Measurements from ENCODE around the gene OSTN. TPM values are rescaled to one million over a fixed set of nuclear protein-coding genes. Genes with fewer than 3 reads are reported as not detected.
"Not testable (repeated sequence)": the region's sequence is repeated elsewhere in the genome, so short reads cannot be mapped to it uniquely, and the experiment has no call there.

The OSTN gene
- total RNA-seq, 2 experiments from 2014 or later, result not detected

- ChIA-PET POLR2A (no interaction called here), CTCF (interaction anchor here (0.6 kb wide), 1 partner anchor 161 kb away, joined by 3 read pairs; no protein-coding TSS in a partner anchor)
- H3K9me3 Mint-ChIP-seq, result no peaks in the 10 kb centered on the region
- no peak overlapping the region for H3K4me3 Mint-ChIP-seq
- H3K27ac Mint-ChIP-seq, result no peak overlapping the region
- no peaks in the 10 kb centered on the region for H3K36me3 Mint-ChIP-seq (ENCODE audit: low read depth)
- H3K27me3 Mint-ChIP-seq, result no peaks in the 10 kb centered on the region
- DNase-seq, result no peak
- H3K4me1 Mint-ChIP-seq, result peaks cover 3% of the 10 kb centered on the region
Measured at GRCh38 chr3:191238321-191238817, 39.3 kb downstream of the OSTN start.

- Mint-ChIP-seq H3K27ac (no peak overlapping the region), H3K4me3 (no peak overlapping the region), H3K27me3 (no peaks in the 10 kb centered on the region), H3K9me3 (no peaks in the 10 kb centered on the region), H3K36me3 (ENCODE audit: low read depth) (no peaks in the 10 kb centered on the region), H3K4me1 (peaks cover 3% of the 10 kb centered on the region)
- ChIA-PET POLR2A (no interaction called here), CTCF (no interaction called here)
- DNase-seq, result no peak
Measured at GRCh38 chr3:191239407-191240031, 40.5 kb downstream of the OSTN start.

- no peaks in the 10 kb centered on the region for H3K9me3 Mint-ChIP-seq
- H3K4me1 Mint-ChIP-seq, result peaks cover under 1% of the 10 kb centered on the region
- no peak overlapping the region for H3K27ac Mint-ChIP-seq
- no peaks in the 10 kb centered on the region for H3K27me3 Mint-ChIP-seq
- no peak for DNase-seq
- H3K4me3 Mint-ChIP-seq, result no peak overlapping the region
- H3K36me3 Mint-ChIP-seq (ENCODE audit: low read depth), result no peaks in the 10 kb centered on the region
- ChIA-PET CTCF (no interaction called here), POLR2A (no interaction called here)
Measured at GRCh38 chr3:191240486-191240885, 41.4 kb downstream of the OSTN start.

GRCh38 chr3:191244242-191244867 lies 45.3 kb downstream of the OSTN start:
- no peaks in the 10 kb centered on the region for H3K9me3 Mint-ChIP-seq
- ChIA-PET POLR2A (no interaction called here), CTCF (no interaction called here)
- H3K36me3 Mint-ChIP-seq (ENCODE audit: low read depth), result no peaks in the 10 kb centered on the region
- no peak for DNase-seq
- peaks cover 1% of the 10 kb centered on the region for H3K4me1 Mint-ChIP-seq
- H3K27me3 Mint-ChIP-seq, result no peaks in the 10 kb centered on the region
- no peak overlapping the region for H3K27ac Mint-ChIP-seq
- no peak overlapping the region for H3K4me3 Mint-ChIP-seq

GRCh38 chr3:191246034-191246433 lies 47.0 kb downstream of the OSTN start:
- CTCF ChIA-PET; H3K9me3 Mint-ChIP-seq; H3K36me3 Mint-ChIP-seq (ENCODE audit: low read depth); H3K4me1 Mint-ChIP-seq; DNase-seq; H3K27ac Mint-ChIP-seq; H3K4me3 Mint-ChIP-seq; POLR2A ChIA-PET; H3K27me3 Mint-ChIP-seq: not testable (repeated sequence)

- Mint-ChIP-seq H3K36me3 (ENCODE audit: low read depth) (no peaks in the 10 kb centered on the region), H3K27me3 (no peaks in the 10 kb centered on the region), H3K4me1 (peaks cover 1% of the 10 kb centered on the region), H3K9me3 (no peaks in the 10 kb centered on the region), H3K4me3 (no peak overlapping the region), H3K27ac (no peak overlapping the region)
- POLR2A ChIA-PET, result no interaction called here
- CTCF ChIA-PET, result no interaction called here
- DNase-seq, result no peak
Measured at GRCh38 chr3:191246630-191247029, 47.6 kb downstream of the OSTN start.

- no peaks in the 10 kb centered on the region for H3K4me1 Mint-ChIP-seq
- ChIA-PET CTCF (no interaction called here), POLR2A (no interaction called here)
- no peak overlapping the region for H3K27ac Mint-ChIP-seq
- H3K36me3 Mint-ChIP-seq (ENCODE audit: low read depth), result no peaks in the 10 kb centered on the region
- no peak for DNase-seq
- no peak overlapping the region for H3K4me3 Mint-ChIP-seq
- peaks cover 2% of the 10 kb centered on the region for H3K9me3 Mint-ChIP-seq
- H3K27me3 Mint-ChIP-seq, result no peaks in the 10 kb centered on the region
Measured at GRCh38 chr3:191253089-191253799, 54.2 kb downstream of the OSTN start.

GRCh38 chr3:191254098-191254873 lies 55.2 kb downstream of the OSTN start:
- Mint-ChIP-seq H3K9me3 (peaks cover 2% of the 10 kb centered on the region), H3K4me1 (no peaks in the 10 kb centered on the region), H3K4me3 (no peak overlapping the region), H3K27ac (no peak overlapping the region), H3K27me3 (no peaks in the 10 kb centered on the region), H3K36me3 (ENCODE audit: low read depth) (no peaks in the 10 kb centered on the region)
- ChIA-PET CTCF (no interaction called here), POLR2A (no interaction called here)
- no peak for DNase-seq

- CTCF ChIA-PET, result no interaction called here
- Mint-ChIP-seq H3K27me3 (no peaks in the 10 kb centered on the region), H3K27ac (no peak overlapping the region), H3K4me3 (no peak overlapping the region), H3K4me1 (no peaks in the 10 kb centered on the region), H3K9me3 (peaks cover 2% of the 10 kb centered on the region), H3K36me3 (ENCODE audit: low read depth) (no peaks in the 10 kb centered on the region)
- POLR2A ChIA-PET, result no interaction called here
- no peak for DNase-seq
Measured at GRCh38 chr3:191255156-191255555, 56.1 kb downstream of the OSTN start.

- ChIA-PET POLR2A (no interaction called here), CTCF (no interaction called here)
- no peak for DNase-seq
- no peaks in the 10 kb centered on the region for H3K27me3 Mint-ChIP-seq
- no peaks in the 10 kb centered on the region for H3K36me3 Mint-ChIP-seq (ENCODE audit: low read depth)
- no peak overlapping the region for H3K27ac Mint-ChIP-seq
- no peaks in the 10 kb centered on the region for H3K4me1 Mint-ChIP-seq
- H3K4me3 Mint-ChIP-seq, result no peak overlapping the region
- peaks cover 2% of the 10 kb centered on the region for H3K9me3 Mint-ChIP-seq
Measured at GRCh38 chr3:191256405-191256804, 57.4 kb downstream of the OSTN start.

GRCh38 chr3:191257286-191257685 lies 58.2 kb downstream of the OSTN start:
- DNase-seq, result no peak
- CTCF ChIA-PET, result no interaction called here
- no peak overlapping the region for H3K4me3 Mint-ChIP-seq
- no peaks in the 10 kb centered on the region for H3K27me3 Mint-ChIP-seq
- no peak overlapping the region for H3K27ac Mint-ChIP-seq
- peaks cover 2% of the 10 kb centered on the region for H3K9me3 Mint-ChIP-seq
- H3K36me3 Mint-ChIP-seq (ENCODE audit: low read depth), result no peaks in the 10 kb centered on the region
- POLR2A ChIA-PET, result no interaction called here
- no peaks in the 10 kb centered on the region for H3K4me1 Mint-ChIP-seq

GRCh38 chr3:191259486-191259885 lies 60.4 kb downstream of the OSTN start:
- H3K27ac Mint-ChIP-seq, result no peak overlapping the region
- H3K27me3 Mint-ChIP-seq, result no peaks in the 10 kb centered on the region
- H3K4me3 Mint-ChIP-seq, result no peak overlapping the region
- DNase-seq, result no peak
- POLR2A ChIA-PET, result no interaction called here
- H3K4me1 Mint-ChIP-seq, result no peaks in the 10 kb centered on the region
- H3K36me3 Mint-ChIP-seq (ENCODE audit: low read depth), result no peaks in the 10 kb centered on the region
- H3K9me3 Mint-ChIP-seq, result no peaks in the 10 kb centered on the region
- CTCF ChIA-PET, result no interaction called here

- ChIA-PET POLR2A (no interaction called here), CTCF (no interaction called here)
- no peak for DNase-seq
- Mint-ChIP-seq H3K4me1 (no peaks in the 10 kb centered on the region), H3K27ac (no peak overlapping the region), H3K36me3 (ENCODE audit: low read depth) (no peaks in the 10 kb centered on the region), H3K9me3 (no peaks in the 10 kb centered on the region), H3K4me3 (no peak overlapping the region), H3K27me3 (no peaks in the 10 kb centered on the region)
Measured at GRCh38 chr3:191260431-191261303, 61.6 kb downstream of the OSTN start.
